Stimulated activated CD4-positive, alpha-beta T cell treated with anti-CD3 and anti-CD28 coated beads, Interleukin-12 subunit alpha, Interleukin-12 subunit beta, amount 100 ng/mL, for 24 hours (primary cell): Measurements from ENCODE around the gene SULT1A1.
"Not testable (repeated sequence)": the region's sequence is repeated elsewhere in the genome, so short reads cannot be mapped to it uniquely, and the experiment has no call there.

Experiments used
- DNase-seq, 2 experiments: peaks; one replicate each; pipeline ENCODE4 v3.0.0-alpha.2; 2020; ENCODE audit warnings: low read depth in 2 of 2

Gene SULT1A1

GRCh38 chr16:28608867-28609596, 812 bp downstream of the SULT1A1 start:
- not testable (repeated sequence) for DNase-seq

- not testable (repeated sequence) for DNase-seq
Measured at GRCh38 chr16:28608496-28608808, 1.4 kb downstream of the SULT1A1 start.

- not testable (repeated sequence) for DNase-seq
Measured at GRCh38 chr16:28607681-28608495, 2.0 kb downstream of the SULT1A1 start.

- no peak for DNase-seq
Measured at GRCh38 chr16:28607116-28607623, 2.7 kb downstream of the SULT1A1 start.

- DNase-seq, result no peak
Measured at GRCh38 chr16:28606291-28607115, 3.3 kb downstream of the SULT1A1 start.

GRCh38 chr16:28604186-28604565, 5.7 kb downstream of the SULT1A1 start:
- DNase-seq, result no peak

GRCh38 chr16:28603381-28604185, 6.3 kb downstream of the SULT1A1 start:
- DNase-seq, result no peak

GRCh38 chr16:28602529-28602928, 7.3 kb downstream of the SULT1A1 start:
- no peak for DNase-seq

- DNase-seq, result not testable (repeated sequence)
Measured at GRCh38 chr16:28602062-28602461, 7.8 kb downstream of the SULT1A1 start.

- DNase-seq, result not testable (repeated sequence)
Measured at GRCh38 chr16:28601589-28601988, 8.3 kb downstream of the SULT1A1 start.

GRCh38 chr16:28600965-28601364, 8.9 kb downstream of the SULT1A1 start:
- DNase-seq, result not testable (repeated sequence)

GRCh38 chr16:28599377-28600285, 10.2 kb downstream of the SULT1A1 start:
- not testable (repeated sequence) for DNase-seq

- no peak for DNase-seq
Measured at GRCh38 chr16:28597692-28598261, 12.1 kb downstream of the SULT1A1 start.

- DNase-seq, result no peak
Measured at GRCh38 chr16:28596840-28597691, 12.8 kb downstream of the SULT1A1 start, which contains the start of gene SULT1A2. SULT1A2 (minus strand) TSS chr16:28597050; CDS start chr16:28595930, 1,120 bp downstream.

- no peak for DNase-seq
Measured at GRCh38 chr16:28596115-28596630, 13.7 kb downstream of the SULT1A1 start.

GRCh38 chr16:28595451-28595850, 14.4 kb downstream of the SULT1A1 start:
- DNase-seq, result not testable (repeated sequence)

GRCh38 chr16:28592979-28593553, 16.8 kb downstream of the SULT1A1 start:
- no peak for DNase-seq

GRCh38 chr16:28592511-28592910, 17.3 kb downstream of the SULT1A1 start:
- DNase-seq, result no peak
